Naive B cell (primary cell): ENCODE results near the gene GPSM1. TPM values are rescaled to one million over a fixed set of nuclear protein-coding genes. Genes with fewer than 3 reads are reported as not detected.

Source experiments
- ATAC-seq, 2 donors: fragments of 150-1000 bp; cut with Tn5 transposase; 2 replicates each; pipeline ENCODE4 v1.10.0; 2021; ENCODE audit warnings: low read depth in 2 of 2, mild to moderate bottlenecking in 2 of 2, moderate library complexity in 2 of 2
- DNase-seq: peaks from one replicate; pipeline ENCODE4 v3.0.0; 2022
- H3K27ac Mint-ChIP-seq, 6 donors: one replicate each; pipeline ENCODE4 v1.8.0; 2020 to 2022; ENCODE audit warnings: mild to moderate bottlenecking in 6 of 6, mixed read lengths in 6 of 6, moderate library complexity in 5 of 6, inconsistent platforms in 2 of 6
- H3K27me3 Mint-ChIP-seq, 3 donors: one replicate each; pipeline ENCODE4 v1.8.0; 2021 to 2022; ENCODE audit warnings: mixed read lengths in 3 of 3, mild to moderate bottlenecking in 1 of 3
- H3K36me3 Mint-ChIP-seq, 2 donors: one replicate each; pipeline ENCODE4 v1.8.0; 2020 to 2022; ENCODE audit warnings: mixed read lengths in 2 of 2, inconsistent platforms in 1 of 2, mild to moderate bottlenecking in 1 of 2
- H3K4me1 Mint-ChIP-seq, 3 donors: one replicate each; pipeline ENCODE4 v1.8.0; 2020 to 2022; ENCODE audit warnings: mixed read lengths in 3 of 3, inconsistent platforms in 1 of 3, mild to moderate bottlenecking in 1 of 3, moderate library complexity in 1 of 3
- H3K4me3 Mint-ChIP-seq, 8 donors: one replicate each; pipeline ENCODE4 v1.8.0; 2020 to 2022; ENCODE audit warnings: mild to moderate bottlenecking in 8 of 8, mixed read lengths in 8 of 8, moderate library complexity in 8 of 8, inconsistent platforms in 2 of 8
- H3K9me3 Mint-ChIP-seq, 7 donors: one replicate each; pipeline ENCODE4 v1.8.0; 2020 to 2022; ENCODE audit warnings: mixed read lengths in 7 of 7, mild to moderate bottlenecking in 5 of 7, inconsistent platforms in 2 of 7, moderate library complexity in 1 of 7
- polyA plus RNA-seq, 6 donors: library from polyadenylated mRNA; unstranded; fragments of 300-500 nt; fragmentation: Illumina TruSeq; gene quantifications; one replicate each; pipeline ENCODE4 v1.2.3, GENCODE V29; 2021; ENCODE audit warnings: low read depth in 6 of 6

The GPSM1 gene
- polyA plus RNA-seq, 6 donors from 2014 or later: 0.69 to 1.6 (median 0.94) TPM; not detected in 1

- Mint-ChIP-seq H3K4me3 (no peak overlapping the region), H3K27me3 (no peaks in the 10 kb centered on the region), H3K27ac (no peak overlapping the region), H3K9me3 (no peaks in the 10 kb centered on the region), H3K4me1 (peaks cover 3 to 10% (median 4%) of the 10 kb centered on the region in 3 donors), H3K36me3 (no peaks in the 10 kb centered on the region)
- ATAC-seq (no peak), DNase-seq (no peak)
These were observed 31.5 kb downstream of the GPSM1 start for GRCh38 chr9:136358888-136359287.

GRCh38 chr9:136359774-136360718 is 32.7 kb downstream of the GPSM1 start:
- no peak for DNase-seq
- peaks cover 3 to 10% (median 4%) of the 10 kb centered on the region in 3 donors for H3K4me1 Mint-ChIP-seq
- H3K4me3 Mint-ChIP-seq: peak overlapping the region in 4 of 8 donors; percentile 6 to 73 (median 49)
- H3K27me3 Mint-ChIP-seq: no peaks in the 10 kb centered on the region
- H3K27ac Mint-ChIP-seq: peak overlapping the region in 1 of 6 donors; percentile 15
- H3K9me3 Mint-ChIP-seq: no peaks in the 10 kb centered on the region
- H3K36me3 Mint-ChIP-seq: no peaks in the 10 kb centered on the region
- no peak for ATAC-seq

- Mint-ChIP-seq H3K9me3 (no peaks in the 10 kb centered on the region), H3K27me3 (peaks cover 0 to 10% (median 0%) of the 10 kb centered on the region in 3 donors), H3K27ac (no peak overlapping the region), H3K36me3 (no peaks in the 10 kb centered on the region), H3K4me1 (peaks cover 3 to 19% (median 7%) of the 10 kb centered on the region in 3 donors), H3K4me3 (peak overlapping the region in 1 of 8 donors; percentile 41)
- no peak for ATAC-seq
- DNase-seq: no peak
These were observed 33.9 kb downstream of the GPSM1 start for GRCh38 chr9:136361047-136361753.

GRCh38 chr9:136361754-136362449 is 34.6 kb downstream of the GPSM1 start:
- Mint-ChIP-seq H3K27ac (peak overlapping the region in 2 of 6 donors; percentile 47 to 62), H3K4me3 (peak overlapping the region in 3 of 8 donors; percentile 56 to 86 (median 86)), H3K9me3 (no peaks in the 10 kb centered on the region), H3K27me3 (peaks cover 0 to 13% (median 0%) of the 10 kb centered on the region in 3 donors), H3K4me1 (peaks cover 3 to 22% (median 7%) of the 10 kb centered on the region in 3 donors), H3K36me3 (no peaks in the 10 kb centered on the region)
- no peak for DNase-seq
- no peak for ATAC-seq

GRCh38 chr9:136362450-136362784 is 35.1 kb downstream of the GPSM1 start:
- Mint-ChIP-seq H3K4me3 (peak overlapping the region in 7 of 8 donors; percentile 74 to 91 (median 86)), H3K9me3 (no peaks in the 10 kb centered on the region), H3K4me1 (peaks cover 3 to 22% (median 7%) of the 10 kb centered on the region in 3 donors), H3K27ac (peak overlapping the region in 2 of 6 donors; percentile 62 to 73), H3K27me3 (peaks cover 0 to 13% (median 0%) of the 10 kb centered on the region in 3 donors), H3K36me3 (no peaks in the 10 kb centered on the region)
- ATAC-seq: no peak
- no peak for DNase-seq

GRCh38 chr9:136363106-136363948 is 36.0 kb downstream of the GPSM1 start, which contains the start of gene DNLZ:
Gene DNLZ, minus strand, starts transcription at chr9:136363744. Its CDS starts 30 bp downstream, at chr9:136363714.
- H3K9me3 Mint-ChIP-seq: no peaks in the 10 kb centered on the region

GRCh38 chr9:136363949-136364748 is 36.8 kb downstream of the GPSM1 start:
- Mint-ChIP-seq H3K9me3 (no peaks in the 10 kb centered on the region), H3K27ac (peak overlapping the region in 1 of 6 donors; percentile 92), H3K36me3 (no peaks in the 10 kb centered on the region), H3K4me3 (peak overlapping the region in 7 of 8 donors; percentile 46 to 80 (median 63)), H3K27me3 (peaks cover 0 to 13% (median 0%) of the 10 kb centered on the region in 3 donors), H3K4me1 (peaks cover 3 to 22% (median 7%) of the 10 kb centered on the region in 3 donors)
- DNase-seq: no peak
- ATAC-seq: peak in 1 of 2 donors; percentile 0

More at GRCh38 chr9:136363106-136363948, 36.0 kb downstream of the GPSM1 start, which contains the start of gene DNLZ:
- peak within 1 kb of the TSS; percentile 74 to 91 (median 86) for H3K4me3 Mint-ChIP-seq
- peak within 1 kb of the TSS; percentile 62 to 94 (median 78) for H3K27ac Mint-ChIP-seq
- peaks cover 0 to 13% (median 0%) of the 10 kb centered on the region in 3 donors for H3K27me3 Mint-ChIP-seq
- H3K36me3 Mint-ChIP-seq: no peaks in the 10 kb centered on the region
- peak; percentile 83 for DNase-seq
- ATAC-seq: peak; percentile 80 to 81
- H3K4me1 Mint-ChIP-seq: peaks cover 3 to 22% (median 7%) of the 10 kb centered on the region in 3 donors

GRCh38 chr9:136364942-136365774 is 37.8 kb downstream of the GPSM1 start:
- Mint-ChIP-seq H3K27me3 (peaks cover 0 to 13% (median 0%) of the 10 kb centered on the region in 3 donors), H3K36me3 (no peaks in the 10 kb centered on the region), H3K4me1 (peaks cover 3 to 22% (median 7%) of the 10 kb centered on the region in 3 donors), H3K27ac (no peak overlapping the region), H3K9me3 (no peaks in the 10 kb centered on the region), H3K4me3 (peak overlapping the region in 2 of 8 donors; percentile 63)
- no peak for DNase-seq
- no peak for ATAC-seq

- H3K27ac Mint-ChIP-seq: peak overlapping the region in 1 of 6 donors; percentile 28
- no peaks in the 10 kb centered on the region for H3K9me3 Mint-ChIP-seq
- no peak for DNase-seq
- no peaks in the 10 kb centered on the region for H3K36me3 Mint-ChIP-seq
- peaks cover 3 to 22% (median 7%) of the 10 kb centered on the region in 3 donors for H3K4me1 Mint-ChIP-seq
- H3K27me3 Mint-ChIP-seq: peaks cover 0 to 13% (median 0%) of the 10 kb centered on the region in 3 donors
- no peak for ATAC-seq
- H3K4me3 Mint-ChIP-seq: peak overlapping the region in 3 of 8 donors; percentile 9 to 16 (median 11)
These were observed 38.5 kb downstream of the GPSM1 start for GRCh38 chr9:136365775-136366222.

- H3K27ac Mint-ChIP-seq: no peak overlapping the region
These were observed 39.5 kb downstream of the GPSM1 start for GRCh38 chr9:136366826-136367225.

More at GRCh38 chr9:136366826-136367225, 39.5 kb downstream of the GPSM1 start:
- ATAC-seq: no peak
- Mint-ChIP-seq H3K36me3 (no peaks in the 10 kb centered on the region), H3K4me3 (no peak overlapping the region), H3K9me3 (no peaks in the 10 kb centered on the region), H3K27me3 (peaks cover 0 to 13% (median 0%) of the 10 kb centered on the region in 3 donors), H3K4me1 (peaks cover 3 to 22% (median 7%) of the 10 kb centered on the region in 3 donors)
- no peak for DNase-seq
